ENCODE results near the gene TBCK. TPM values are rescaled to one million over a fixed set of nuclear protein-coding genes. Genes with fewer than 3 reads are reported as not detected.

TBCK gene
- total RNA-seq, 4 donors from 2014 or later, result 37.4 to 97.1 (median 48.3) TPM

- Histone ChIP-seq H3K27ac (no peak overlapping the region), H3K9me3 (no peaks in the 10 kb centered on the region), H3K36me3 (no peaks in the 10 kb centered on the region), H3K4me3 (no peak overlapping the region), H3K4me1 (no peaks in the 10 kb centered on the region), H3K27me3 (no peaks in the 10 kb centered on the region)
- intact Hi-C loops (cut with DNase I; ENCODE audit: low total_unique reads), result no loop called here
- TF ChIP-seq POLR2A (IDR thresholded peaks at IDR 0.05), result no peak
- no peak for TF ChIP-seq CTCF (IDR thresholded peaks at IDR 0.05)
- DNase-seq, result no peak
Measured at GRCh38 chr4:106162278-106162677, 153.7 kb downstream of the TBCK start.

- Histone ChIP-seq H3K4me3 (no peak overlapping the region), H3K27me3 (no peaks in the 10 kb centered on the region), H3K9me3 (no peaks in the 10 kb centered on the region), H3K4me1 (no peaks in the 10 kb centered on the region), H3K36me3 (no peaks in the 10 kb centered on the region), H3K27ac (no peak overlapping the region)
- DNase-seq, result no peak
- TF ChIP-seq POLR2A (IDR thresholded peaks at IDR 0.05) (no peak), CTCF (IDR thresholded peaks at IDR 0.05) (no peak)
- intact Hi-C loops (cut with DNase I; ENCODE audit: low total_unique reads), result no loop called here
Measured at GRCh38 chr4:106160560-106160959, 155.4 kb downstream of the TBCK start.

GRCh38 chr4:106149911-106150310 is 166.1 kb downstream of the TBCK start:
- Histone ChIP-seq H3K36me3 (no peaks in the 10 kb centered on the region), H3K27ac (no peak overlapping the region), H3K4me3 (no peak overlapping the region), H3K4me1 (no peaks in the 10 kb centered on the region), H3K9me3 (no peaks in the 10 kb centered on the region), H3K27me3 (no peaks in the 10 kb centered on the region)
- TF ChIP-seq POLR2A (IDR thresholded peaks at IDR 0.05) (no peak), CTCF (IDR thresholded peaks at IDR 0.05) (no peak)
- intact Hi-C loops (cut with DNase I; ENCODE audit: low total_unique reads), result no loop called here
- no peak for DNase-seq

- no peaks in the 10 kb centered on the region for H3K36me3 ChIP-seq
- no peak overlapping the region for H3K4me3 ChIP-seq
- H3K27ac ChIP-seq, result no peak overlapping the region
Measured at GRCh38 chr4:106149026-106149425, 167.0 kb downstream of the TBCK start.

GRCh38 chr4:106142616-106143127 is 173.3 kb downstream of the TBCK start:
- Histone ChIP-seq H3K36me3 (no peaks in the 10 kb centered on the region), H3K4me1 (no peaks in the 10 kb centered on the region), H3K4me3 (no peak overlapping the region), H3K27me3 (no peaks in the 10 kb centered on the region), H3K9me3 (no peaks in the 10 kb centered on the region), H3K27ac (no peak overlapping the region)
- DNase-seq, result no peak
- intact Hi-C loops (cut with DNase I; ENCODE audit: low total_unique reads), result no loop called here
- TF ChIP-seq CTCF (IDR thresholded peaks at IDR 0.05), result no peak

More at GRCh38 chr4:106149026-106149425, 167.0 kb downstream of the TBCK start:
- H3K9me3 ChIP-seq, result no peaks in the 10 kb centered on the region
- intact Hi-C loops (cut with DNase I; ENCODE audit: low total_unique reads), result no loop called here
- TF ChIP-seq CTCF (IDR thresholded peaks at IDR 0.05) (no peak), POLR2A (IDR thresholded peaks at IDR 0.05) (no peak)
- no peaks in the 10 kb centered on the region for H3K4me1 ChIP-seq
- H3K27me3 ChIP-seq, result no peaks in the 10 kb centered on the region
- DNase-seq, result no peak

All from uterus (tissue), 4 donors.